NCI-H1105 treated with DMSO at 0.1 percent for 48 hours (cell line): ENCODE data around the gene RARRES1.

Experiments used
- DNase-seq: peaks from one replicate; lab custom pipeline; 2025; lab: John Stamatoyannopoulos, UW

Gene RARRES1

GRCh38 chr3:158765518-158766205 lies 33.4 kb upstream of the RARRES1 start:
- no peak for DNase-seq

GRCh38 chr3:158763421-158763820 lies 31.2 kb upstream of the RARRES1 start:
- DNase-seq, result no peak

- DNase-seq, result no peak
Measured at GRCh38 chr3:158762701-158763100, 30.4 kb upstream of the RARRES1 start.

- no peak for DNase-seq
Measured at GRCh38 chr3:158761350-158761749, 29.1 kb upstream of the RARRES1 start.

GRCh38 chr3:158755421-158755820 lies 23.2 kb upstream of the RARRES1 start:
- no peak for DNase-seq

GRCh38 chr3:158753854-158754253 lies 21.6 kb upstream of the RARRES1 start:
- DNase-seq, result no peak

- no peak for DNase-seq
Measured at GRCh38 chr3:158751316-158751715, 19.1 kb upstream of the RARRES1 start.

- no peak for DNase-seq
Measured at GRCh38 chr3:158750016-158750415, 17.8 kb upstream of the RARRES1 start.

- no peak for DNase-seq
Measured at GRCh38 chr3:158749526-158749925, 17.3 kb upstream of the RARRES1 start.

GRCh38 chr3:158748237-158748828 lies 16.1 kb upstream of the RARRES1 start:
- no peak for DNase-seq

GRCh38 chr3:158747417-158747816 lies 15.2 kb upstream of the RARRES1 start:
- no peak for DNase-seq

- no peak for DNase-seq
Measured at GRCh38 chr3:158745551-158745950, 13.3 kb upstream of the RARRES1 start.

- no peak for DNase-seq
Measured at GRCh38 chr3:158744567-158745288, 12.5 kb upstream of the RARRES1 start.

- no peak for DNase-seq
Measured at GRCh38 chr3:158743664-158744566, 11.7 kb upstream of the RARRES1 start.

GRCh38 chr3:158742871-158743663 lies 10.8 kb upstream of the RARRES1 start:
- DNase-seq, result no peak

- no peak for DNase-seq
Measured at GRCh38 chr3:158739661-158740060, 7.4 kb upstream of the RARRES1 start.

GRCh38 chr3:158739078-158739477 lies 6.8 kb upstream of the RARRES1 start:
- no peak for DNase-seq

GRCh38 chr3:158738653-158739052 lies 6.4 kb upstream of the RARRES1 start:
- DNase-seq, result no peak

GRCh38 chr3:158737976-158738615 lies 5.8 kb upstream of the RARRES1 start:
- DNase-seq, result no peak

GRCh38 chr3:158737410-158737809 lies 5.2 kb upstream of the RARRES1 start:
- no peak for DNase-seq
